A673 (cell line): ENCODE results near the gene DNAH8. TPM values are rescaled to one million over a fixed set of nuclear protein-coding genes. Genes with fewer than 3 reads are reported as not detected.

ENCODE experiments used
- BruUV-seq: library from RNA; stranded (reverse); fragments of 400-500 nt; replicated peaks from 2 replicates; lab custom pipeline; 2021; lab: Mats Ljungman, UMichigan
- CTCF ChIA-PET: fragments of 300-600 bp; sonication (Branson Sonifier 250); formaldehyde crosslinking; loops from one replicate; lab custom pipeline; 2022; ENCODE audit warnings: antibody characterized with exemption; lab: Charles Lee
- POLR2A ChIA-PET: fragments of 300-600 bp; sonication (Branson Sonifier 250); formaldehyde crosslinking; loops from one replicate; lab custom pipeline; 2022; ENCODE audit warnings: antibody characterized with exemption; ENCODE audit not compliant: low non-redundant PET; lab: Charles Lee
- DNase-seq: peaks from one replicate; pipeline ENCODE4 v3.0.0-alpha.2; 2015; ENCODE audit warnings: low spot score
- H3K27ac ChIP-seq: fragments of 200-600 bp; sonication (generic); 2 replicates; pipeline ENCODE4 v1.5.1; 2016; ENCODE audit warnings: mixed run types, low read depth, mild to moderate bottlenecking, mixed read lengths, antibody characterized with exemption, low read length; ENCODE audit not compliant: poor library complexity, severe bottlenecking
- H3K27me3 ChIP-seq: fragments of 200-600 bp; sonication (generic); replicated peaks from 2 replicates; pipeline ENCODE4 v1.6.1; 2017; ENCODE audit warnings: mixed run types, low read depth, mild to moderate bottlenecking, mixed read lengths, antibody characterized with exemption, low read length; ENCODE audit not compliant: insufficient read depth, poor library complexity
- H3K36me3 ChIP-seq: fragments of 200-600 bp; sonication (generic); 2 replicates; pipeline ENCODE4 v1.6.1; 2016; ENCODE audit warnings: mixed run types, mild to moderate bottlenecking, mixed read lengths, antibody characterized with exemption, low read length; ENCODE audit not compliant: insufficient read depth, poor library complexity, severe bottlenecking
- H3K4me1 ChIP-seq: fragments of 200-600 bp; sonication (generic); 2 replicates; pipeline ENCODE4 v1.6.1; 2017; ENCODE audit warnings: mixed run types, mild to moderate bottlenecking, mixed read lengths, antibody characterized with exemption, low read length; ENCODE audit not compliant: insufficient read depth, poor library complexity, severe bottlenecking
- H3K4me3 ChIP-seq: fragments of 200-600 bp; sonication (generic); 2 replicates; pipeline ENCODE4 v1.5.1; 2016; ENCODE audit warnings: low read depth, mixed run types, mild to moderate bottlenecking, mixed read lengths, low read length; ENCODE audit not compliant: poor library complexity, severe bottlenecking
- H3K9me3 ChIP-seq: fragments of 200-600 bp; sonication (generic); 2 replicates; pipeline ENCODE4 v1.6.1; 2016; ENCODE audit warnings: mixed run types, low read depth, mild to moderate bottlenecking, mixed read lengths, antibody characterized with exemption, low read length; ENCODE audit not compliant: poor library complexity, severe bottlenecking
- CTCF ChIP-seq: fragments of 300-800, 200-600 bp; sonication (generic); conservative IDR thresholded peaks from 2 replicates; pipeline ENCODE4 v1.5.1; 2017; ENCODE audit warnings: low read depth, mild to moderate bottlenecking, antibody characterized with exemption, low read length, moderate library complexity, mixed read lengths
- EZH2 ChIP-seq: fragments of 200-600 bp; sonication (generic); IDR thresholded peaks from 2 replicates; pipeline ENCODE4 v1.6.1; 2017; ENCODE audit warnings: borderline replicate concordance, low read depth, mild to moderate bottlenecking, mixed read lengths, antibody characterized with exemption, low read length; ENCODE audit not compliant: poor library complexity, severe bottlenecking
- intact Hi-C: fragments of 100-400 bp; cut with micrococcal nuclease; formaldehyde crosslinking; loops from one replicate; pipeline ENCODE4 v1.10.0; 2022; ENCODE audit not compliant: unreplicated experiment
- total RNA-seq: library from RNA; stranded (reverse); gene quantifications from 2 replicates; pipeline ENCODE4 v1.2.3, GENCODE V29; 2021

DNAH8 gene
- total RNA-seq, 1 experiment from 2014 or later = not detected

GRCh38 chr6:38678178-38678760 is 36.8 kb upstream of the DNAH8 start:
- TF ChIP-seq CTCF (no peak), EZH2 (no peak)
- Histone ChIP-seq H3K27ac (no peak overlapping the region), H3K4me1 (no peaks in the 10 kb centered on the region), H3K9me3 (no peaks in the 10 kb centered on the region), H3K36me3 (peaks cover 56% of the 10 kb centered on the region), H3K4me3 (no peak overlapping the region), H3K27me3 (no peaks in the 10 kb centered on the region)
- no peak for DNase-seq
- intact Hi-C loops = no loop called here
- no TSS peak for BruUV-seq
- CTCF ChIA-PET = no interaction called here
- POLR2A ChIA-PET = no interaction called here

- Histone ChIP-seq H3K36me3 (peaks cover 67% of the 10 kb centered on the region), H3K4me3 (no peak overlapping the region), H3K27ac (no peak overlapping the region), H3K4me1 (no peaks in the 10 kb centered on the region), H3K27me3 (no peaks in the 10 kb centered on the region), H3K9me3 (no peaks in the 10 kb centered on the region)
- no peak for DNase-seq
- BruUV-seq = no TSS peak
- intact Hi-C loops = no loop called here
- ChIA-PET CTCF (no interaction called here), POLR2A (no interaction called here)
- TF ChIP-seq CTCF = no peak
- TF ChIP-seq EZH2 = no peak
Measured at GRCh38 chr6:38679668-38680067, 35.4 kb upstream of the DNAH8 start.

- no peak overlapping the region for H3K4me3 ChIP-seq
- no peak for TF ChIP-seq CTCF
- TF ChIP-seq EZH2 = no peak
- intact Hi-C loops = no loop called here
- CTCF ChIA-PET = no interaction called here
- BruUV-seq = no TSS peak
- no peaks in the 10 kb centered on the region for H3K27me3 ChIP-seq
- no peak for DNase-seq
- POLR2A ChIA-PET = no interaction called here
- no peak overlapping the region for H3K27ac ChIP-seq
- H3K9me3 ChIP-seq = no peaks in the 10 kb centered on the region
- H3K36me3 ChIP-seq = peaks cover 54% of the 10 kb centered on the region
- no peaks in the 10 kb centered on the region for H3K4me1 ChIP-seq
Measured at GRCh38 chr6:38681850-38682249, 33.3 kb upstream of the DNAH8 start.
